Suppressor macrophage treated with lipopolysaccharide for 4 hours (primary cell): ENCODE measurements around the gene TRHDE.
A peak's percentile ranks its signal among the peaks of the same experiment; 100 is the strongest.

ENCODE experiments used
- DNase-seq: peaks from one replicate; pipeline ENCODE4 v3.0.0-alpha.2; 2020

The TRHDE gene

GRCh38 chr12:72272091-72272661 is at the start of gene TRHDE:
Gene TRHDE, plus strand, starts transcription at chr12:72272370. Its CDS starts 274 bp downstream, at chr12:72272644.
- peak; percentile 26 for DNase-seq

- no peak for DNase-seq
Measured at GRCh38 chr12:72226510-72226909, 45.7 kb upstream of the TRHDE start.

- DNase-seq = no peak
Measured at GRCh38 chr12:72228424-72228823, 43.7 kb upstream of the TRHDE start.

- no peak for DNase-seq
Measured at GRCh38 chr12:72230589-72230988, 41.6 kb upstream of the TRHDE start.

- DNase-seq = no peak
Measured at GRCh38 chr12:72234886-72235285, 37.3 kb upstream of the TRHDE start.

GRCh38 chr12:72236071-72236705 is 36.0 kb upstream of the TRHDE start:
- no peak for DNase-seq

GRCh38 chr12:72241552-72241951 is 30.6 kb upstream of the TRHDE start:
- no peak for DNase-seq

GRCh38 chr12:72242946-72243345 is 29.2 kb upstream of the TRHDE start:
- no peak for DNase-seq

- no peak for DNase-seq
Measured at GRCh38 chr12:72246370-72246769, 25.8 kb upstream of the TRHDE start.

- no peak for DNase-seq
Measured at GRCh38 chr12:72250346-72250745, 21.8 kb upstream of the TRHDE start.

- DNase-seq = no peak
Measured at GRCh38 chr12:72256725-72257124, 15.4 kb upstream of the TRHDE start.

GRCh38 chr12:72261885-72262284 is 10.3 kb upstream of the TRHDE start:
- no peak for DNase-seq

- no peak for DNase-seq
Measured at GRCh38 chr12:72264548-72265175, 7.5 kb upstream of the TRHDE start.

GRCh38 chr12:72267974-72268373 is 4.2 kb upstream of the TRHDE start:
- no peak for DNase-seq

GRCh38 chr12:72268386-72268785 is 3.8 kb upstream of the TRHDE start:
- DNase-seq = no peak

- DNase-seq = no peak
Measured at GRCh38 chr12:72269491-72269890, 2.7 kb upstream of the TRHDE start.

GRCh38 chr12:72270246-72270645 is 1.9 kb upstream of the TRHDE start:
- no peak for DNase-seq

GRCh38 chr12:72270961-72271360 is 1.2 kb upstream of the TRHDE start:
- DNase-seq = no peak

- no peak for DNase-seq
Measured at GRCh38 chr12:72271451-72272090, 599 bp upstream of the TRHDE start.

GRCh38 chr12:72272731-72273498 is 745 bp downstream of the TRHDE start:
- DNase-seq = no peak

GRCh38 chr12:72273499-72273837 is 1.3 kb downstream of the TRHDE start:
- DNase-seq = no peak

GRCh38 chr12:72273851-72274351 is 1.7 kb downstream of the TRHDE start:
- DNase-seq = no peak

GRCh38 chr12:72274931-72275330 is 2.8 kb downstream of the TRHDE start:
- peak; percentile 39 for DNase-seq
